Stomach (tissue), 4 donors: ENCODE measurements around the gene LAMTOR1.
"Not testable (repeated sequence)": the region's sequence is repeated elsewhere in the genome, so short reads cannot be mapped to it uniquely, and the experiment has no call there.

Source experiments
- CTCF ChIP-seq, 7 experiments: fragments of 450-650 bp in 4 of 7; fragments of 200-600 bp in 3 of 7; sonication (generic) in 3 of 7; IDR thresholded peaks; one replicate each; pipeline ENCODE4 v1.5.1; 2016 to 2019; ENCODE audit warnings: antibody characterized with exemption in 7 of 7, control low read depth in 2 of 7, mild to moderate bottlenecking in 1 of 7
- POLR2A ChIP-seq, 4 donors: fragments of 450-650 bp; IDR thresholded peaks; one replicate each; pipeline ENCODE4 v1.6.1; 2016; ENCODE audit warnings: antibody characterized with exemption in 4 of 4, control low read depth in 2 of 4, mild to moderate bottlenecking in 1 of 4, moderate library complexity in 1 of 4

GRCh38 chr11:72142543-72142942 is 39.4 kb upstream of the LAMTOR1 start:
- not testable (repeated sequence) for TF ChIP-seq CTCF, POLR2A (IDR thresholded peaks at IDR 0.05)
